GM12874 (cell line): ENCODE measurements around the gene REEP3.

Source experiments
- TF ChIP-seq, protein P1 (sequence below): IDR thresholded peaks from 2 replicates; pipeline ENCODE4 v1.5.1; 2011; ENCODE audit warnings: low read depth, mild to moderate bottlenecking, control low read depth, low read length, moderate library complexity; ENCODE audit not compliant: insufficient read depth

Gene REEP3

DNA sequence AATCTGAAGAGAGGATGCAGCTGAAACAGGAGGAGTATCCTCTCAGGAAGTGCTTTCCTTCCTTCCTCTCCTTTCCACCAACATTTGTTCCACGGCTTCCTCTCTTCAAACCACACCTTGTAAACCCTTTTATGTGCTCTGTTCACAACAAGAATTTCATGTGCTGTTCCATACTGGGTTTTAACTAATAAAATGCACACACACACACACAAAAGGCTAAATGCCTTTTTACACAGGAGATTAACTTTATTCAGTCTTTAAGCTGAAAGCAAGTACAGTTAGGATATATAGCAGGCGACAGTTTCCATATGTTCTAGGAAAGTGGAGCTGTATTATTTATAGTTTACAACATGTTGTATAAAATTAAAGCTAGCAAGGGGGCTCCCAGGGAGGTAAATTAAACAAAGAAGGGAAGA is 106.7 kb downstream of the REEP3 start:
- TF ChIP-seq, protein P1, sequence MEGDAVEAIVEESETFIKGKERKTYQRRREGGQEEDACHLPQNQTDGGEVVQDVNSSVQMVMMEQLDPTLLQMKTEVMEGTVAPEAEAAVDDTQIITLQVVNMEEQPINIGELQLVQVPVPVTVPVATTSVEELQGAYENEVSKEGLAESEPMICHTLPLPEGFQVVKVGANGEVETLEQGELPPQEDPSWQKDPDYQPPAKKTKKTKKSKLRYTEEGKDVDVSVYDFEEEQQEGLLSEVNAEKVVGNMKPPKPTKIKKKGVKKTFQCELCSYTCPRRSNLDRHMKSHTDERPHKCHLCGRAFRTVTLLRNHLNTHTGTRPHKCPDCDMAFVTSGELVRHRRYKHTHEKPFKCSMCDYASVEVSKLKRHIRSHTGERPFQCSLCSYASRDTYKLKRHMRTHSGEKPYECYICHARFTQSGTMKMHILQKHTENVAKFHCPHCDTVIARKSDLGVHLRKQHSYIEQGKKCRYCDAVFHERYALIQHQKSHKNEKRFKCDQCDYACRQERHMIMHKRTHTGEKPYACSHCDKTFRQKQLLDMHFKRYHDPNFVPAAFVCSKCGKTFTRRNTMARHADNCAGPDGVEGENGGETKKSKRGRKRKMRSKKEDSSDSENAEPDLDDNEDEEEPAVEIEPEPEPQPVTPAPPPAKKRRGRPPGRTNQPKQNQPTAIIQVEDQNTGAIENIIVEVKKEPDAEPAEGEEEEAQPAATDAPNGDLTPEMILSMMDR = no peak

DNA sequence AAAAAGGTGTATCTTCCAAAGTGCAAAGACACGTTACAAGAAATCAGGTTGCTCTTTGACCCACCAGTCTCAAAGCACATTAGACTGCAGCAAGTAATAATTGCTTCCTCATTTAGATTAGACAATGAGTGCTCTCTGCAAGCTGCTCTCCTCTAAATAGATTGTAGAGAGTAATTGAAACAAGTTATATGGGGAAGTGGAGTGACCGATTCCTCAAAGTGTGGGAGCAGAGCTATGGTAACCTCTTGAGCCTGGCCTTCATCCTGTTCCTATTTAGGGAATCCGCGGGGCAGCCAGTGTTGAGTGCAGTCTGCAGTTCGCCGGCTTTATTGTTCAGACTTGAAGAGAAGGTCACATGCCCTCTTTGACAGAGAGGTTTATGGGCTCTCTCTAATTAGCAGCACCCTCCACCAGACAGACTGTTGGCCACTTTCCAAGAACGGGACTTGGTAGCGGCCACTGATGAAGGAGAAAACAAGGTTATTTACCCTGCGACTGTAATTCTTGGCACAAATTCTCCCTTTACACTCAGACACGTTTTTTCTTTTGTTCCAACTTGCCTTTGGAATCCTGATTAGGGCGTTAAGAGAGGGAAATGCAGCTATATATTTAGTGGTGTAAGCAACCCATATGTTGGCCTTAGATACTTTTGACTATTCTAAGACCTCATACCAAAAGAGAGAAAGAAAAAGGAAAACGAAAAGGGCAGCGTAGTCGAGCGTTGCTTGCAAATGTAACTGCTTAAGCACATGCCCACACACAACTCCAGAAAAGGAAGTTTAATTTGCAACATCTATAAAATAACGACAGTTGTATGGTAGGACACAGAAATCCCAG is 107.5 kb downstream of the REEP3 start:
- TF ChIP-seq, protein P1 = no peak

DNA sequence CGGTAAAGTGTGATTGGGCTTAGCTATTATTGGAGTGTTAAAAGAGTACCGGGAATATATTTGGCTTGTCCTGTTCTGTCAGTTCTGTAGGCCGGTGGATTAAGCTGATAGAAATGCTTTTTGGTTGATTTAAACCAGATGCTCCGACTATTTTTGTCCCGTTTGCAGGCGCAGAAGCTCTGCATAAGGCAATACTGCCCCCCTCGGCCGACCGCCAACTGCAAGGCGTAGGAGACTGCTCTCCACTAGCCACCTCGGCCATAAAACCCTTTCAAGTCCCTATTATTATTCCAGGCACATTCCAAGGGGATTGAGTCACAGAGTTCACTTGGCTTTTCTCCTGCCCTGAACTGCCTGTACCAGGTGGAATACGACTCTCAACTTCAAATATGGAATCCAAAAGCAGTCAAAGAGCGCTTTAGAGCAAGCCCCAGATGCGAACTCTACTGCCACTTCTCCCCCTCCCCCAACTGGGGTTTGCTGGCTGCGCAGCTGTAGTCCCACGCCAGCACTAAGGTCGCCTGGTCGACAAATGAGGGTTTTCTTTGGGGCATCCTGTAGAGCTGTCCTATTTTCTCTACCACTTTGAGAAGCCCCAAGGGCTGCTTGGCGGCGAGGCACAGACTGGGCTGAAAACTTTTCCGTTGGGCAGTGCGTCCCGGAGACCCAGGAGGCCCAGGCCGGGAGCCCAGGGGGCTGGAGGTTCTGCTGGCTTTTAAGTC is 108.3 kb downstream of the REEP3 start:
- TF ChIP-seq, protein P1 = peak; percentile 83

DNA sequence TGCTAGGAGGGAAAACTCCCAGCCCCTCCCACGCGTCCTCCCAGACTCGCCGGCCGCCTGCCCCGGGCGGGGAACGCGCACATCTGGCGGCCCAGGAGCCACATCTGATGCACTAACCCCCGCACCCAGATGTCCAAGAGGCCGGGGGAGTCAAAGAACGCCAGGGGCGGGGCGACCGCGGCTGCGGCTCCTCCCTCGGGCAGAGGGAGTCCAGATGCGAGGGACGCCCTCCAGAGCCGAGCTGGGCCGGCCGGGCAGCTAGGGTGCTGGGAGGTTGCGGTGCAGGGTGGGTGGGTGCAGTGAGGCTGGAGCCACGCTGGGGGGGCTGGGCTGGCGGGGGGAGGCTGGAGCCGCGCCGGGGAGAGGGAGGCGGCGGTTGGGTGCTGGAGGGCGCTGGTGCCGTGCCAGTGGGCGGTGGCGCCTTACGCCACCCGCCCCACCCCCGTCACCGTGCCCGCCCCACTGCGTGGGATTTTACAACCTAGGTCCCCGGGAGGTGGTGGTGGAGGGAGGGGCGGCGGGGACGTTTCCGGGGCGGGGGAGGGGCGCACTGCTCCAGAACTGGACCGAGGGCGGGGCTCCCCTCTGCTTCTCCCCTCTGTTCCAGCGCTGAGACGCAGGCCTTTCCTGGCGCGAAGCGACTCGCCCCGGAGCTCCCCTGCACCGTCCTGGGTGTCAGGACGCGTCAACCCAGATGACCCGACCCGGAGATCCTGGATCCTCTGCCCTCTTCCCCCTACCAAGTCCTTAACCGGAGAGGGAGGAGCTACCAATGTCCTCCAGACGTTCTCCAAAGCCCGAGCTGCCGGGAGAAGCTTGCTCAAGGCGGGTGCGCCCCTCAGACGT is 109.1 kb downstream of the REEP3 start:
- TF ChIP-seq, protein P1 = no peak

DNA sequence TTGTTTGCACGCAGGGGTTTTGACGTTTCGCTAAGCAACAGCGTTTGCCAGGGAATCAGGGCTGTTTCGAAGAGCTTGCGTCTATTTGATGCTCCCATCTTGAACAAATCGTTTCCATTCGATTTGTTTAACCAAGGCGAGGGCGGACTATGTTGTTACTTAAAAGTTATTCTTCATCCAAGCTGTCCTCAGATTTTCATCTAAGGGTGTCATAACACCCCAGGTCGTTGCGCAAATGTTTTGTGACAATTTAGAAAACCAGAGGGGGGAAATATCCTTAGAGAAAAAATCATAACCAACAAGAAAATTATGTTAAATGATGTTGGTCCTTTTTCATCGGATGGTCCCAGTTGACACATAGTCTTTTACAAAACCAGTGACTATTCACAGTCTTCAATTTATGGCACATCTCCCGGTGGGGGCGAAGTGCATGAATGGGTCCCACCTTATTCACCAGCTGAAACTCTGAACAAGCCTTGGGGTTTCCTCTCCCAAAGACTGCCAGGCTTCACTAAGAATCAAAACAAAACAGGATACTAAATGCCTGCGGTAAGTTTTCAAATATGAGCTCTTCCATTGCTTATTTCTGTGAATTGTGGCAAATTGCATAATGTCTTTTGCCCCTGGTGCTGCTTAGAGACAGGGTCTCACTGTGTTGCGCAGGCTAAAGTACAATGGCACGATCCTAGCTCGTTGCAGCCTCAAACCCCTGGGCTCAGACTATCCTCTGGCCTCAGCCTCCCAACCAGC is 109.9 kb downstream of the REEP3 start:
- TF ChIP-seq, protein P1 = no peak

DNA sequence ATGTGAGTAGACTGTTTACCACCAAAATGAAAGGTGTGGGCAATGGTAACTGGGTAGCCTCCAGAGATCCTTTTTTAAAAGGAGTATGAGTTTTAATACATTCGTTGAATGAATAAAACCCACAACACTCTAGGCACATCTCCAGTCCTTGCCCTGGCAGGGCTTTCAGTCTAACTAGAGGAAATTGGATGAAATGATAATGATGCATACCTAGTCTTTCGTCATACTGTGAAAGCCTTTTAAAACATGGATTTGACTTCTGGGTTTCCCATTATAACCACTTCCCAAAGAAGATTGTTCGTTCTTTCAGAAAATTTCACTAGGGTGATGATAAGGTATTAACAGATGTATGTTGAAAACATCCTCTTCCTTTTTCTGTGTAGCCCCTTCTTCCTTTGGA is 110.8 kb downstream of the REEP3 start:
- TF ChIP-seq, protein P1 = no peak
